ENCODE measurements around the gene IER5L.

DNA sequence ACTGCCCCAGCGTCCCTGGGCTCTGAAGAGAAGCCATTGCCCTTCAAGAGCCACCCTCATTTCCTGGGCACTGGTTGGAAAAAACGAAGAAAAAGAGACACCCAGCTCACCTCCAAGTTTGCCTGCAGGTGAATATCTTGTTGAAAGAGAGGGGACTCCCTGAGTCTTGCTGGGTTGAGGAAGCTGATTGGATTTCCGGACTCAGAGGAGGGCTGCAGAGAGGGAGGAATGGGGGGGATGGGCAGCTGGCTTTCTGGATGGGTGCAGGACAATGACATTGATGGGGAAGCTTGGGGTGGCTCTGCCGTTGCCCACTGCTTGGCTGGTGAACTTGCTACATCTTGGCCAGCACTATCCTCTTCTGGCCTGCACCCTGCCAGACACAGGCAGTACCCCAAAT, 31.0 kb upstream of the IER5L start:
- TF ChIP-seq, protein P1, sequence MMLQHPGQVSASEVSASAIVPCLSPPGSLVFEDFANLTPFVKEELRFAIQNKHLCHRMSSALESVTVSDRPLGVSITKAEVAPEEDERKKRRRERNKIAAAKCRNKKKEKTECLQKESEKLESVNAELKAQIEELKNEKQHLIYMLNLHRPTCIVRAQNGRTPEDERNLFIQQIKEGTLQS (IDR thresholded peaks at IDR 0.05): no peak
- TF ChIP-seq, protein P2, sequence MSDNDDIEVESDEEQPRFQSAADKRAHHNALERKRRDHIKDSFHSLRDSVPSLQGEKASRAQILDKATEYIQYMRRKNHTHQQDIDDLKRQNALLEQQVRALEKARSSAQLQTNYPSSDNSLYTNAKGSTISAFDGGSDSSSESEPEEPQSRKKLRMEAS (IDR thresholded peaks at IDR 0.05): no peak
- TF ChIP-seq, protein P3, sequence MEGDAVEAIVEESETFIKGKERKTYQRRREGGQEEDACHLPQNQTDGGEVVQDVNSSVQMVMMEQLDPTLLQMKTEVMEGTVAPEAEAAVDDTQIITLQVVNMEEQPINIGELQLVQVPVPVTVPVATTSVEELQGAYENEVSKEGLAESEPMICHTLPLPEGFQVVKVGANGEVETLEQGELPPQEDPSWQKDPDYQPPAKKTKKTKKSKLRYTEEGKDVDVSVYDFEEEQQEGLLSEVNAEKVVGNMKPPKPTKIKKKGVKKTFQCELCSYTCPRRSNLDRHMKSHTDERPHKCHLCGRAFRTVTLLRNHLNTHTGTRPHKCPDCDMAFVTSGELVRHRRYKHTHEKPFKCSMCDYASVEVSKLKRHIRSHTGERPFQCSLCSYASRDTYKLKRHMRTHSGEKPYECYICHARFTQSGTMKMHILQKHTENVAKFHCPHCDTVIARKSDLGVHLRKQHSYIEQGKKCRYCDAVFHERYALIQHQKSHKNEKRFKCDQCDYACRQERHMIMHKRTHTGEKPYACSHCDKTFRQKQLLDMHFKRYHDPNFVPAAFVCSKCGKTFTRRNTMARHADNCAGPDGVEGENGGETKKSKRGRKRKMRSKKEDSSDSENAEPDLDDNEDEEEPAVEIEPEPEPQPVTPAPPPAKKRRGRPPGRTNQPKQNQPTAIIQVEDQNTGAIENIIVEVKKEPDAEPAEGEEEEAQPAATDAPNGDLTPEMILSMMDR (IDR thresholded peaks at IDR 0.05; ENCODE audit: low read depth, low read length, missing input control): no peak
- TF ChIP-seq, protein P4, sequence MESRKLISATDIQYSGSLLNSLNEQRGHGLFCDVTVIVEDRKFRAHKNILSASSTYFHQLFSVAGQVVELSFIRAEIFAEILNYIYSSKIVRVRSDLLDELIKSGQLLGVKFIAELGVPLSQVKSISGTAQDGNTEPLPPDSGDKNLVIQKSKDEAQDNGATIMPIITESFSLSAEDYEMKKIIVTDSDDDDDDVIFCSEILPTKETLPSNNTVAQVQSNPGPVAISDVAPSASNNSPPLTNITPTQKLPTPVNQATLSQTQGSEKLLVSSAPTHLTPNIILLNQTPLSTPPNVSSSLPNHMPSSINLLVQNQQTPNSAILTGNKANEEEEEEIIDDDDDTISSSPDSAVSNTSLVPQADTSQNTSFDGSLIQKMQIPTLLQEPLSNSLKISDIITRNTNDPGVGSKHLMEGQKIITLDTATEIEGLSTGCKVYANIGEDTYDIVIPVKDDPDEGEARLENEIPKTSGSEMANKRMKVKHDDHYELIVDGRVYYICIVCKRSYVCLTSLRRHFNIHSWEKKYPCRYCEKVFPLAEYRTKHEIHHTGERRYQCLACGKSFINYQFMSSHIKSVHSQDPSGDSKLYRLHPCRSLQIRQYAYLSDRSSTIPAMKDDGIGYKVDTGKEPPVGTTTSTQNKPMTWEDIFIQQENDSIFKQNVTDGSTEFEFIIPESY (IDR thresholded peaks at IDR 0.05): no peak
- TF ChIP-seq SP1 (IDR thresholded peaks at IDR 0.05): no peak
- TF ChIP-seq, protein P5, sequence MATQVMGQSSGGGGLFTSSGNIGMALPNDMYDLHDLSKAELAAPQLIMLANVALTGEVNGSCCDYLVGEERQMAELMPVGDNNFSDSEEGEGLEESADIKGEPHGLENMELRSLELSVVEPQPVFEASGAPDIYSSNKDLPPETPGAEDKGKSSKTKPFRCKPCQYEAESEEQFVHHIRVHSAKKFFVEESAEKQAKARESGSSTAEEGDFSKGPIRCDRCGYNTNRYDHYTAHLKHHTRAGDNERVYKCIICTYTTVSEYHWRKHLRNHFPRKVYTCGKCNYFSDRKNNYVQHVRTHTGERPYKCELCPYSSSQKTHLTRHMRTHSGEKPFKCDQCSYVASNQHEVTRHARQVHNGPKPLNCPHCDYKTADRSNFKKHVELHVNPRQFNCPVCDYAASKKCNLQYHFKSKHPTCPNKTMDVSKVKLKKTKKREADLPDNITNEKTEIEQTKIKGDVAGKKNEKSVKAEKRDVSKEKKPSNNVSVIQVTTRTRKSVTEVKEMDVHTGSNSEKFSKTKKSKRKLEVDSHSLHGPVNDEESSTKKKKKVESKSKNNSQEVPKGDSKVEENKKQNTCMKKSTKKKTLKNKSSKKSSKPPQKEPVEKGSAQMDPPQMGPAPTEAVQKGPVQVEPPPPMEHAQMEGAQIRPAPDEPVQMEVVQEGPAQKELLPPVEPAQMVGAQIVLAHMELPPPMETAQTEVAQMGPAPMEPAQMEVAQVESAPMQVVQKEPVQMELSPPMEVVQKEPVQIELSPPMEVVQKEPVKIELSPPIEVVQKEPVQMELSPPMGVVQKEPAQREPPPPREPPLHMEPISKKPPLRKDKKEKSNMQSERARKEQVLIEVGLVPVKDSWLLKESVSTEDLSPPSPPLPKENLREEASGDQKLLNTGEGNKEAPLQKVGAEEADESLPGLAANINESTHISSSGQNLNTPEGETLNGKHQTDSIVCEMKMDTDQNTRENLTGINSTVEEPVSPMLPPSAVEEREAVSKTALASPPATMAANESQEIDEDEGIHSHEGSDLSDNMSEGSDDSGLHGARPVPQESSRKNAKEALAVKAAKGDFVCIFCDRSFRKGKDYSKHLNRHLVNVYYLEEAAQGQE (IDR thresholded peaks at IDR 0.05): no peak
- no peak for TF ChIP-seq RAD21 (IDR thresholded peaks at IDR 0.05)
- TF ChIP-seq RXRA (IDR thresholded peaks at IDR 0.05): no peak
- TF ChIP-seq FOXA1 (IDR thresholded peaks at IDR 0.05): no peak
- no peak for TF ChIP-seq JUND (IDR thresholded peaks at IDR 0.05)
- no peak for TF ChIP-seq TAF1 (conservative IDR thresholded peaks at IDR 0.05)

Measured in liver (tissue), 3 donors.